Calu3 (cell line): ENCODE data around the gene RCAN3. TPM values are rescaled to one million over a fixed set of nuclear protein-coding genes. Genes with fewer than 3 reads are reported as not detected.

Experiments used
- BruUV-seq: library from RNA; stranded (reverse); fragments of 400-500 nt; replicated peaks from 2 replicates; lab custom pipeline; 2021; lab: Mats Ljungman, UMichigan
- CTCF ChIA-PET: fragments of 300-600 bp; sonication (Branson Sonifier 250); formaldehyde crosslinking; loops from one replicate; lab custom pipeline; 2022; ENCODE audit warnings: antibody characterized with exemption; lab: Charles Lee
- DNase-seq: peaks from one replicate; pipeline ENCODE4 v3.0.0; 2022
- H3K27ac Mint-ChIP-seq: one replicate; pipeline ENCODE4 v1.8.0; 2022; ENCODE audit warnings: mixed read lengths; ENCODE audit not compliant: unreplicated experiment
- H3K27me3 Mint-ChIP-seq: one replicate; pipeline ENCODE4 v1.8.0; 2022; ENCODE audit warnings: mixed read lengths; ENCODE audit not compliant: unreplicated experiment
- H3K36me3 Mint-ChIP-seq: one replicate; pipeline ENCODE4 v1.8.0; 2022; ENCODE audit warnings: mild to moderate bottlenecking, moderate library complexity, mixed read lengths; ENCODE audit not compliant: insufficient read depth, unreplicated experiment
- H3K4me1 Mint-ChIP-seq: one replicate; pipeline ENCODE4 v1.8.0; 2022; ENCODE audit warnings: mild to moderate bottlenecking, low read depth, mixed read lengths; ENCODE audit not compliant: unreplicated experiment
- H3K4me3 Mint-ChIP-seq: one replicate; pipeline ENCODE4 v1.8.0; 2022; ENCODE audit warnings: mild to moderate bottlenecking, low read depth, moderate library complexity, mixed read lengths; ENCODE audit not compliant: unreplicated experiment
- H3K9me3 Mint-ChIP-seq: one replicate; pipeline ENCODE4 v1.8.0; 2022; ENCODE audit warnings: low read depth, mixed read lengths; ENCODE audit not compliant: unreplicated experiment
- intact Hi-C: fragments of 100-400 bp; cut with micrococcal nuclease; formaldehyde crosslinking; loops from one replicate; pipeline ENCODE4 v1.10.0; 2022; ENCODE audit not compliant: unreplicated experiment
- total RNA-seq: library from RNA; stranded (reverse); gene quantifications from 2 replicates; pipeline ENCODE4 v1.2.3, GENCODE V29; 2022
- TF ChIP-seq, protein P1 (sequence below): fragments of 200-600 bp; IDR thresholded peaks from one replicate; pipeline ENCODE4 v1.8.0; 2022; ENCODE audit warnings: antibody characterized with exemption; ENCODE audit not compliant: unreplicated experiment

The RCAN3 gene
- total RNA-seq, 1 experiment from 2014 or later, result 15.3 TPM

- no peak for DNase-seq
- intact Hi-C loops, result loop anchor here (10.0 kb wide), 1 partner anchor 92 kb away; the partner anchor contains the start of genes NIPAL3 and STPG1
These were observed 4.2 kb downstream of the RCAN3 start for GRCh38 chr1:24506691-24507381.

GRCh38 chr1:24507405-24507804 lies 4.8 kb downstream of the RCAN3 start:
- Mint-ChIP-seq H3K27ac (no peak overlapping the region), H3K4me3 (no peak overlapping the region), H3K9me3 (no peaks in the 10 kb centered on the region), H3K27me3 (no peaks in the 10 kb centered on the region), H3K4me1 (peaks cover 32% of the 10 kb centered on the region), H3K36me3 (peaks cover 11% of the 10 kb centered on the region)
- no peak for DNase-seq
- intact Hi-C loops, result loop anchor here (10.0 kb wide), 1 partner anchor 93 kb away; the partner anchor contains the start of genes NIPAL3 and STPG1
- TF ChIP-seq, protein P1, sequence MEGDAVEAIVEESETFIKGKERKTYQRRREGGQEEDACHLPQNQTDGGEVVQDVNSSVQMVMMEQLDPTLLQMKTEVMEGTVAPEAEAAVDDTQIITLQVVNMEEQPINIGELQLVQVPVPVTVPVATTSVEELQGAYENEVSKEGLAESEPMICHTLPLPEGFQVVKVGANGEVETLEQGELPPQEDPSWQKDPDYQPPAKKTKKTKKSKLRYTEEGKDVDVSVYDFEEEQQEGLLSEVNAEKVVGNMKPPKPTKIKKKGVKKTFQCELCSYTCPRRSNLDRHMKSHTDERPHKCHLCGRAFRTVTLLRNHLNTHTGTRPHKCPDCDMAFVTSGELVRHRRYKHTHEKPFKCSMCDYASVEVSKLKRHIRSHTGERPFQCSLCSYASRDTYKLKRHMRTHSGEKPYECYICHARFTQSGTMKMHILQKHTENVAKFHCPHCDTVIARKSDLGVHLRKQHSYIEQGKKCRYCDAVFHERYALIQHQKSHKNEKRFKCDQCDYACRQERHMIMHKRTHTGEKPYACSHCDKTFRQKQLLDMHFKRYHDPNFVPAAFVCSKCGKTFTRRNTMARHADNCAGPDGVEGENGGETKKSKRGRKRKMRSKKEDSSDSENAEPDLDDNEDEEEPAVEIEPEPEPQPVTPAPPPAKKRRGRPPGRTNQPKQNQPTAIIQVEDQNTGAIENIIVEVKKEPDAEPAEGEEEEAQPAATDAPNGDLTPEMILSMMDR, result no peak
- BruUV-seq, result no TSS peak
- CTCF ChIA-PET, result no interaction called here

More at GRCh38 chr1:24506691-24507381, 4.2 kb downstream of the RCAN3 start:
- CTCF ChIA-PET, result no interaction called here
- no peak overlapping the region for H3K4me3 Mint-ChIP-seq
- peaks cover 15% of the 10 kb centered on the region for H3K36me3 Mint-ChIP-seq
- BruUV-seq, result no TSS peak
- H3K9me3 Mint-ChIP-seq, result no peaks in the 10 kb centered on the region
- no peaks in the 10 kb centered on the region for H3K27me3 Mint-ChIP-seq
- no peak overlapping the region for H3K27ac Mint-ChIP-seq
- TF ChIP-seq, protein P1, result no peak
- peaks cover 34% of the 10 kb centered on the region for H3K4me1 Mint-ChIP-seq

DNA sequence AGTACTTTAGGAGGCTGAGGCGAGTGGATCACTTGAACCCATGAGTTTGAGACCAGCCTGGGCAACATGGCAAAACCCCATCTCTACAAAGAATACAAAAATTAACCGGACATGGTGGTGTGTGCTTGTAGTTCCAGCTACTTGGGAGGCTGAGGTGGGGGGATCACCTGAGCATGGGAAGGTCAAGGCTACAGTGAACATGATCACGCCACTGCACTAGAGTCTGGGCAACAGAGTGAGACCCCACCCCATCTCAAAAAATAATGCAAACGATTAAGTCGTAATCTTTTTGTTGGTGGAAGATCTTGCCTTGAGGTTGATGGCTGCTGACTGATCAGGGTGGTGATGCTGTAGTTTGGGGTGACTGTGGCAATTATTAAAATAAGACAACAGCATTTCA lies 6.3 kb downstream of the RCAN3 start:
- TF ChIP-seq, protein P1, result no peak
- intact Hi-C loops, result loop anchor here (10.0 kb wide), 1 partner anchor 94 kb away; the partner anchor contains the start of genes NIPAL3 and STPG1
- H3K27me3 Mint-ChIP-seq, result no peaks in the 10 kb centered on the region
- DNase-seq, result no peak
- BruUV-seq, result no TSS peak
- H3K4me3 Mint-ChIP-seq, result no peak overlapping the region
- CTCF ChIA-PET, result no interaction called here
- H3K4me1 Mint-ChIP-seq, result peaks cover 29% of the 10 kb centered on the region
- no peak overlapping the region for H3K27ac Mint-ChIP-seq
- H3K36me3 Mint-ChIP-seq, result no peaks in the 10 kb centered on the region
- H3K9me3 Mint-ChIP-seq, result no peaks in the 10 kb centered on the region

GRCh38 chr1:24513706-24514105 lies 11.1 kb downstream of the RCAN3 start:
- CTCF ChIA-PET, result interaction anchor here (0.6 kb wide), 1 partner anchor 832 kb away, joined by 3 read pairs; no protein-coding TSS in a partner anchor
- no peak overlapping the region for H3K27ac Mint-ChIP-seq
- H3K4me1 Mint-ChIP-seq, result peaks cover 16% of the 10 kb centered on the region
- TF ChIP-seq, protein P1, result no peak
- peaks cover 4% of the 10 kb centered on the region for H3K36me3 Mint-ChIP-seq
- no peaks in the 10 kb centered on the region for H3K9me3 Mint-ChIP-seq
- H3K27me3 Mint-ChIP-seq, result no peaks in the 10 kb centered on the region
- no TSS peak for BruUV-seq
- intact Hi-C loops, result no loop called here
- DNase-seq, result no peak
- no peak overlapping the region for H3K4me3 Mint-ChIP-seq
